Neural cell (in vitro differentiated cells): ENCODE results near the gene GPSM3. TPM values are rescaled to one million over a fixed set of nuclear protein-coding genes. Genes with fewer than 3 reads are reported as not detected.

Experiments used
- H2AFZ ChIP-seq: fragments of 200-600, 300-800 bp; sonication (generic), shearing (Covaris generic); 2 replicates; pipeline ENCODE4 v1.6.0; 2014; ENCODE audit warnings: low read depth, mild to moderate bottlenecking, antibody characterized with exemption, low read length, moderate library complexity
- H3F3A ChIP-seq: fragments of 200-600 bp; shearing (Covaris generic); 2 replicates; pipeline ENCODE4 v1.6.1; 2016; ENCODE audit warnings: mild to moderate bottlenecking, moderate library complexity, mixed read lengths, antibody characterized with exemption, low read length; ENCODE audit not compliant: insufficient read depth, poor library complexity, severe bottlenecking
- H3K27ac ChIP-seq: fragments of 200-600, 300-800 bp; sonication (generic), shearing (Covaris generic); 2 replicates; pipeline ENCODE4 v1.5.1; 2014; ENCODE audit warnings: mild to moderate bottlenecking, low read length, moderate library complexity
- H3K27me3 ChIP-seq: fragments of 300-800, 200-600 bp; sonication (generic), shearing (Covaris generic); 2 replicates; pipeline ENCODE4 v1.6.0; 2014; ENCODE audit warnings: mild to moderate bottlenecking, low read depth, low read length, moderate library complexity; ENCODE audit not compliant: insufficient read depth
- H3K36me3 ChIP-seq: fragments of 300-800, 200-600 bp; sonication (generic), shearing (Covaris generic); 2 replicates; pipeline ENCODE4 v1.5.1; 2014; ENCODE audit warnings: mild to moderate bottlenecking, antibody characterized with exemption, low read length, moderate library complexity; ENCODE audit not compliant: insufficient read depth
- H3K4me2 ChIP-seq: fragments of 300-800, 200-600 bp; sonication (generic), shearing (Covaris generic); 2 replicates; pipeline ENCODE4 v1.6.0; 2014; ENCODE audit warnings: mild to moderate bottlenecking, low read length
- H3K4me3 ChIP-seq: fragments of 300-800, 200-600 bp; sonication (generic), shearing (Covaris generic); 2 replicates; pipeline ENCODE4 v1.5.1; 2014; ENCODE audit warnings: mild to moderate bottlenecking, low read length, moderate library complexity
- H3K79me2 ChIP-seq: fragments of 200-600 bp; shearing (Covaris generic); replicated peaks from 2 replicates; pipeline ENCODE4 v1.6.0; 2014; ENCODE audit warnings: mild to moderate bottlenecking, low read length, moderate library complexity; ENCODE audit not compliant: insufficient read depth
- H3K9ac ChIP-seq: fragments of 300-800, 200-600 bp; sonication (generic), shearing (Covaris generic); 2 replicates; pipeline ENCODE4 v1.6.1; 2016; ENCODE audit warnings: mild to moderate bottlenecking, low read length, mixed read lengths
- H3K9me2 ChIP-seq: fragments of 200-600 bp; shearing (Covaris generic); 2 replicates; pipeline ENCODE4 v1.6.1; 2016; ENCODE audit warnings: mild to moderate bottlenecking, low read length, mixed read lengths; ENCODE audit not compliant: insufficient read depth
- H3K9me3 ChIP-seq: fragments of 200-600, 300-800 bp; sonication (generic), shearing (Covaris generic); 2 replicates; pipeline ENCODE4 v1.6.1; 2016; ENCODE audit warnings: mild to moderate bottlenecking, mixed run types, low read length, moderate library complexity, mixed read lengths
- H4K20me1 ChIP-seq: fragments of 200-600 bp; shearing (Covaris generic); 2 replicates; pipeline ENCODE4 v1.6.1; 2016; ENCODE audit warnings: mild to moderate bottlenecking, mixed run types; ENCODE audit not compliant: insufficient read depth
- CTCF ChIP-seq: fragments of 450-650 bp; IDR thresholded peaks from 2 replicates; pipeline ENCODE4 v1.5.1; 2014; ENCODE audit warnings: antibody characterized with exemption, mild to moderate bottlenecking, moderate library complexity; ENCODE audit not compliant: poor library complexity, severe bottlenecking
- EP300 ChIP-seq: fragments of 450-650 bp; conservative IDR thresholded peaks from 2 replicates; pipeline ENCODE4 v1.6.1; 2014; ENCODE audit warnings: antibody characterized with exemption, mild to moderate bottlenecking, moderate library complexity; ENCODE audit not compliant: poor library complexity, severe bottlenecking
- EZH2 ChIP-seq: fragments of 200-600, 300-800 bp; shearing (Covaris generic), sonication (generic); IDR thresholded peaks from 2 replicates; pipeline ENCODE4 v1.6.1; 2014; ENCODE audit warnings: antibody characterized with exemption, low read length, borderline replicate concordance, mild to moderate bottlenecking; ENCODE audit not compliant: insufficient read depth, poor library complexity, severe bottlenecking
- MXI1 ChIP-seq: fragments of 450-650 bp; conservative IDR thresholded peaks from 2 replicates; pipeline ENCODE4 v1.6.1; 2014; ENCODE audit warnings: antibody characterized with exemption, mild to moderate bottlenecking; ENCODE audit not compliant: poor library complexity, severe bottlenecking
- POLR2AphosphoS5 ChIP-seq: IDR thresholded peaks from 2 replicates; pipeline ENCODE4 v1.6.1; 2012
- RAD21 ChIP-seq: fragments of 450-650 bp; conservative IDR thresholded peaks from 2 replicates; pipeline ENCODE4 v1.6.1; 2014; ENCODE audit warnings: antibody characterized with exemption, mild to moderate bottlenecking, moderate library complexity
- SMC3 ChIP-seq: fragments of 450-650 bp; conservative IDR thresholded peaks from 2 replicates; pipeline ENCODE4 v1.6.1; 2014; ENCODE audit warnings: antibody characterized with exemption, mild to moderate bottlenecking, moderate library complexity; ENCODE audit not compliant: poor library complexity
- TAF1 ChIP-seq: IDR thresholded peaks from 2 replicates; pipeline ENCODE4 v1.6.1; 2012; ENCODE audit warnings: low read depth
- polyA plus RNA-seq: library from polyadenylated mRNA; depleted of rRNA; stranded (reverse); fragments of >200 nt; gene quantifications from 2 replicates; pipeline ENCODE4 v1.2.3, GENCODE V29; 2014

GPSM3 gene
- polyA plus RNA-seq, 1 donor from 2014 or later = 1.2 TPM

DNA sequence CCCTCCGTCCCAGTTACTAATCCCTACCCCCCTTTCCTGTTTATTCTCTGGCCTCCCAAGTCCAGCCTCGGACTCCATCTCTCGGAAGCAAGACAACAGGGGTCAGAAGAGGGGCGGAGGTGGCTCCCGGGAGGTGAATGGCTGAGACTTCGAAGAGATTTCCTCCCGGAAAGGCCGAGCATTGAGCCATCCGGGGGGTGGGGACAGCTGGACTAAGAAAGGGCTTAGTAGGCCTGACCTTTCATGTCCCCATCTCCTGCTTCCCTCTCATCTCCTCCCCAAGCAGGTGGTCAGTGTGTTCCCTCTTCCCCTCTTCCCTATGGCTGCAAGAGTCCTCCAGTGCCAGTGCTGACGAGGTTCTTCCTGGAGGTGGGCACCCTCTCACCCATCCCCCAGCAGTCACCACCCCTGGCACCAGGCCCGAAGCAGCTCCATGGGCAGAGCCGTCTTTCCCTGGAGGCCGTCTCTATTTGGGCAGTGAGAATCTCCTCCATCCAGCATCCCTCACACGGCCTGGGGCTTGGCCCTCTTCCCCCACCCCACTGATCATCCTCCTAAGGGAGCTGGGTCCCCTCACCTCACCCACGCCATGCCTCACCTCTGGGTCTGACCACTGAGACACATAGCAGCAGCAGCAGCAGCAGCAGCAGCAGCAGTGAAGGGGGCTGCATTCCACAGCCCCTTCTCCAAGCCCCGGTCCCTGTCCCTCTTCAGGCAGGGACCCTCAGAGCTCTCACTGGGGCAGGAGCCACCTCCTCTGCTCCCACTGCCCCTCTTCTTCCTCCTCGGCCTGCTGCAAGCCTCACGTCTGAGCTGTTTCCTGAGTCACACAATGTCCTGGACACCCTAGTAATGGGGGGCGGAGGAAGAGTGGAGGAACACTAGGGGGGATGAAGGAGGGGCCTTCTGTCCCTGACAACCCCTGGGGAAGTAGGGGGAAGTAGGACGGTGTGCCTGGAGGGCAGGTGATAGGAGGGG lies 31.1 kb upstream of the GPSM3 start, which contains the start of gene NOTCH4:
NOTCH4 (minus strand) TSS at position 810 of the 978 bp plus-strand sequence; CDS start at position 671, 139 bp downstream.
- H2AFZ ChIP-seq = no peak within 1 kb of the TSS
- H3K9me3 ChIP-seq = no peaks in the 10 kb centered on the region
- no peaks in the 10 kb centered on the region for H3K27me3 ChIP-seq
- H3K9me2 ChIP-seq = no peaks in the 10 kb centered on the region
- H3K79me2 ChIP-seq = no peaks in the 10 kb centered on the region
- no peaks in the 10 kb centered on the region for H3F3A ChIP-seq
- no peak within 1 kb of the TSS for H3K9ac ChIP-seq
- no peak for TF ChIP-seq EZH2
- TF ChIP-seq SMC3 = no peak
- no peak for TF ChIP-seq TAF1
- TF ChIP-seq POLR2AphosphoS5 = no peak
- no peak for TF ChIP-seq CTCF
- TF ChIP-seq MXI1 = no peak
- no peaks in the 10 kb centered on the region for H3K36me3 ChIP-seq
- no peak within 1 kb of the TSS for H3K4me3 ChIP-seq
- H4K20me1 ChIP-seq = no peaks in the 10 kb centered on the region
- H3K27ac ChIP-seq = no peak within 1 kb of the TSS
- no peak within 1 kb of the TSS for H3K4me2 ChIP-seq

DNA sequence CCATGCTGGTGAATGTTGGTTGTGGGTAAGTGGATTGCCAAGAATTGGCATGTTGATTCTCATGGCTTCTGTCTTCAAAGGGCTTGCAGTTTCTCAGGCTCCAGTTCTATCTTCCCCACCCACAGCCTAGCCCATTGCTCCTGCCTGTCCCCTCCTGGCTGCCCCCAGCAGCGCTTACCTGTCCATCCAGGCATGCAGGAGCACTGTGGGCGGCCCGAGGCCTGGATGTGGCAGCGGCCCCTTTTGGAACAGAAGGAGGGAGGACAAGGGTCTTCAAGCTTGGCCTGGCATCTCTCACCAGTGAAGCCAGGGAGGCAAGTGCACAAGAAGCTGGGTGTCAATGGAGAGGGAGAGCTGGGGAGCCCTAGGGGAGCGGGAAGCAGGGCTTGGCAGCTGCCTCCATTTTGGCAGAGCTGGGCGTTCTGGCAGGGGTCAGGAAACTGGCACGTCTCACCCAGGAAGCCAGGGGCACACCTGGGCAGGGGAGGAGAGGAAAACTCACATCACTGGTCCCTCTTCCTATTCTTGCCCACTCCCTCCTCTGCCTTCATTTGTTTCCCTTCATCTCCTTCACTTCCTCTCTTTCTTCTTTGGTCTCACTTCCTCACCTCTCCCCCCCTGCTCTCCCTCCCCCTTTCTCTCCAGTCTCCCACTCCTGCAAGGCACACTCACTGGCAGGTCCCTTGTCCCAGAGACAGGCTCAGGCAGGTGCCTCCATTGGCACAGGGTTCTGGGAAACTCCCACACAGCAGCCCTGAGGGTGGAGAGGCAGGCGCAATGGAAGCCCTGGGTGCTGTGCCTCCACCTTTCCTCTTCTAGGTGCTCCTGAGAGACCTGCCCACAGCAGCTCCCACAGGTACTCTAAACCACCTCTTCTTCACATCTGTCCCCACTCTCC lies 30.1 kb upstream of the GPSM3 start:
- Histone ChIP-seq H3K9me3 (no peaks in the 10 kb centered on the region), H3K9me2 (no peaks in the 10 kb centered on the region), H3K79me2 (no peaks in the 10 kb centered on the region), H4K20me1 (no peaks in the 10 kb centered on the region), H3K27ac (no peak overlapping the region), H2AFZ (no peak overlapping the region), H3K4me3 (no peak overlapping the region), H3K9ac (no peak overlapping the region), H3F3A (no peaks in the 10 kb centered on the region), H3K27me3 (no peaks in the 10 kb centered on the region), H3K4me2 (no peak overlapping the region), H3K36me3 (no peaks in the 10 kb centered on the region)
- TF ChIP-seq RAD21 (no peak), TAF1 (no peak), MXI1 (no peak), CTCF (no peak), EP300 (no peak), EZH2 (no peak)
